ENCODE data around the gene C16orf46. TPM values are rescaled to one million over a fixed set of nuclear protein-coding genes. Genes with fewer than 3 reads are reported as not detected.

Gene C16orf46
- total RNA-seq, 2 donors from 2014 or later = 0.40 TPM; not detected in 1

GRCh38 chr16:81073560-81074330 lies 3.3 kb downstream of the C16orf46 start:
- no peak for TF ChIP-seq CTCF (IDR thresholded peaks at IDR 0.05)
- DNase-seq = no peak
- no peak overlapping the region for H3K27ac ChIP-seq
- no peaks in the 10 kb centered on the region for H3K4me1 ChIP-seq
- no peak overlapping the region for H3K4me3 ChIP-seq
- no peak overlapping the region for H3K9ac ChIP-seq (ENCODE audit: low read depth in 2 of 2, low read length in 2 of 2)
- no peaks in the 10 kb centered on the region for H3K36me3 ChIP-seq
- no peaks in the 10 kb centered on the region for H3K9me3 ChIP-seq
- intact Hi-C loops (cut with DNase I) = no loop called here
- H3K27me3 ChIP-seq = no peaks in the 10 kb centered on the region

GRCh38 chr16:81071805-81072204 lies 5.2 kb downstream of the C16orf46 start:
- no peak for DNase-seq
- Histone ChIP-seq H3K27me3 (no peaks in the 10 kb centered on the region), H3K9ac (ENCODE audit: low read depth in 2 of 2, low read length in 2 of 2) (no peak overlapping the region), H3K27ac (no peak overlapping the region), H3K4me3 (no peak overlapping the region), H3K4me1 (no peaks in the 10 kb centered on the region), H3K36me3 (no peaks in the 10 kb centered on the region), H3K9me3 (no peaks in the 10 kb centered on the region)
- intact Hi-C loops (cut with DNase I) = no loop called here
- no peak for TF ChIP-seq CTCF (IDR thresholded peaks at IDR 0.05)

GRCh38 chr16:81070979-81071378 lies 6.1 kb downstream of the C16orf46 start:
- no peak for TF ChIP-seq CTCF (IDR thresholded peaks at IDR 0.05)
- H3K4me3 ChIP-seq = no peak overlapping the region
- no peak for DNase-seq
- no peaks in the 10 kb centered on the region for H3K9me3 ChIP-seq
- H3K27me3 ChIP-seq = no peaks in the 10 kb centered on the region
- no peaks in the 10 kb centered on the region for H3K4me1 ChIP-seq
- H3K27ac ChIP-seq = no peak overlapping the region
- no peak overlapping the region for H3K9ac ChIP-seq (ENCODE audit: low read depth in 2 of 2, low read length in 2 of 2)
- intact Hi-C loops (cut with DNase I) = no loop called here
- H3K36me3 ChIP-seq = no peaks in the 10 kb centered on the region

GRCh38 chr16:81069063-81069462 lies 8.0 kb downstream of the C16orf46 start:
- no peaks in the 10 kb centered on the region for H3K27me3 ChIP-seq
- no peaks in the 10 kb centered on the region for H3K9me3 ChIP-seq
- H3K4me3 ChIP-seq = no peak overlapping the region
- no peaks in the 10 kb centered on the region for H3K4me1 ChIP-seq
- no peak overlapping the region for H3K27ac ChIP-seq
- TF ChIP-seq CTCF (IDR thresholded peaks at IDR 0.05) = no peak
- H3K36me3 ChIP-seq = no peaks in the 10 kb centered on the region
- no peak overlapping the region for H3K9ac ChIP-seq (ENCODE audit: low read depth in 2 of 2, low read length in 2 of 2)
- DNase-seq = no peak
- intact Hi-C loops (cut with DNase I) = no loop called here

- DNase-seq = no peak
- H3K4me1 ChIP-seq = no peaks in the 10 kb centered on the region
- no peak for TF ChIP-seq CTCF (IDR thresholded peaks at IDR 0.05)
- no peaks in the 10 kb centered on the region for H3K27me3 ChIP-seq
- no peaks in the 10 kb centered on the region for H3K9me3 ChIP-seq
- no peak overlapping the region for H3K9ac ChIP-seq (ENCODE audit: low read depth in 2 of 2, low read length in 2 of 2)
- intact Hi-C loops (cut with DNase I) = no loop called here
- no peak overlapping the region for H3K27ac ChIP-seq
- H3K4me3 ChIP-seq = no peak overlapping the region
- H3K36me3 ChIP-seq = no peaks in the 10 kb centered on the region
These were observed 9.9 kb downstream of the C16orf46 start for GRCh38 chr16:81067166-81067565.

All from colonic mucosa (tissue), 4 donors.